Parathyroid adenoma (tissue), 2 donors: ENCODE results near the gene PDE10A.
"Not testable (repeated sequence)": the region's sequence is repeated elsewhere in the genome, so short reads cannot be mapped to it uniquely, and the experiment has no call there.

Source experiments
- H2AFZ ChIP-seq: fragments of 300-600 bp; sonication (generic); one replicate; pipeline ENCODE4 v1.7.0; 2017; ENCODE audit warnings: antibody characterized with exemption, mild to moderate bottlenecking
- H3K27ac ChIP-seq: fragments of 300-600 bp; sonication (generic); one replicate; pipeline ENCODE4 v1.7.0; 2017
- H3K27me3 ChIP-seq: fragments of 300-600 bp; sonication (generic); one replicate; pipeline ENCODE4 v1.7.0; 2017; ENCODE audit warnings: low read length; ENCODE audit not compliant: control insufficient read depth, insufficient read depth
- H3K36me3 ChIP-seq: fragments of 300-600 bp; sonication (generic); one replicate; pipeline ENCODE4 v1.7.0; 2017; ENCODE audit warnings: low read length; ENCODE audit not compliant: control insufficient read depth, insufficient read depth
- H3K4me1 ChIP-seq: fragments of 300-600 bp; sonication (generic); one replicate; pipeline ENCODE4 v1.7.0; 2017; ENCODE audit warnings: control low read depth
- H3K4me2 ChIP-seq: fragments of 300-600 bp; sonication (generic); one replicate; pipeline ENCODE4 v1.7.0; 2017; ENCODE audit warnings: low read length
- H3K4me3 ChIP-seq: fragments of 300-600 bp; sonication (generic); one replicate; pipeline ENCODE4 v1.7.0; 2017; ENCODE audit warnings: low read depth, low read length
- H3K79me2 ChIP-seq: fragments of 300-600 bp; sonication (generic); one replicate; pipeline ENCODE4 v1.7.0; 2017; ENCODE audit warnings: control low read depth
- H3K9ac ChIP-seq: fragments of 300-600 bp; sonication (generic); one replicate; pipeline ENCODE4 v1.7.0; 2017; ENCODE audit warnings: mild to moderate bottlenecking
- H3K9me3 ChIP-seq: fragments of 300-600 bp; sonication (generic); one replicate; pipeline ENCODE4 v1.7.0; 2017; ENCODE audit warnings: low read length; ENCODE audit not compliant: control insufficient read depth
- TF ChIP-seq, protein P1 (sequence below): fragments of 300-600 bp; sonication (generic); IDR thresholded peaks from one replicate; pipeline ENCODE4 v1.7.0; 2017; ENCODE audit warnings: antibody characterized with exemption, mild to moderate bottlenecking
- donor health status: primary hyperparathyroidism.

The PDE10A gene

DNA sequence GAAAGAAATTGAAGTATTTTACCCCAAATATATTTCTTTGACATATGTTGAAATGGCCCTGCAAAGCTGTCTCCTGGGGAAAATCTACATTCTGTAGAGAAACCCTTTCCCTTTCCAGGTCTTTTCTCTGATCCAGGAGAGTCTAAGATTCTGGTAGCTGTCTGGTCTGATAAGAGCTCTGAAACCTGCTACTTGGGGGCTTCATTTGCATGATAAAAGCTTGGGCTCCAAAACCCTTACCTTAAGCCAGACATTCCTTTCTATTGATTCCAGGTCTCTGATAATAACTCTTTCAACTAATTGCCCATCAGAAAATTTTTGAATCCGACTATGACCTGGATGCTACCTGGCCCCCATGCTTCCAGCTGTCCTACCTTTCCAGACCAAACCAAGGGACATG lies 184.5 kb downstream of the PDE10A start:
- Histone ChIP-seq H3K27me3 (no peaks in the 10 kb centered on the region), H3K4me3 (no peak overlapping the region), H3K9ac (no peak overlapping the region), H3K79me2 (no peaks in the 10 kb centered on the region), H3K36me3 (no peaks in the 10 kb centered on the region), H2AFZ (no peak overlapping the region), H3K4me1 (no peaks in the 10 kb centered on the region), H3K4me2 (no peak overlapping the region), H3K9me3 (no peaks in the 10 kb centered on the region), H3K27ac (no peak overlapping the region)
- TF ChIP-seq, protein P1, sequence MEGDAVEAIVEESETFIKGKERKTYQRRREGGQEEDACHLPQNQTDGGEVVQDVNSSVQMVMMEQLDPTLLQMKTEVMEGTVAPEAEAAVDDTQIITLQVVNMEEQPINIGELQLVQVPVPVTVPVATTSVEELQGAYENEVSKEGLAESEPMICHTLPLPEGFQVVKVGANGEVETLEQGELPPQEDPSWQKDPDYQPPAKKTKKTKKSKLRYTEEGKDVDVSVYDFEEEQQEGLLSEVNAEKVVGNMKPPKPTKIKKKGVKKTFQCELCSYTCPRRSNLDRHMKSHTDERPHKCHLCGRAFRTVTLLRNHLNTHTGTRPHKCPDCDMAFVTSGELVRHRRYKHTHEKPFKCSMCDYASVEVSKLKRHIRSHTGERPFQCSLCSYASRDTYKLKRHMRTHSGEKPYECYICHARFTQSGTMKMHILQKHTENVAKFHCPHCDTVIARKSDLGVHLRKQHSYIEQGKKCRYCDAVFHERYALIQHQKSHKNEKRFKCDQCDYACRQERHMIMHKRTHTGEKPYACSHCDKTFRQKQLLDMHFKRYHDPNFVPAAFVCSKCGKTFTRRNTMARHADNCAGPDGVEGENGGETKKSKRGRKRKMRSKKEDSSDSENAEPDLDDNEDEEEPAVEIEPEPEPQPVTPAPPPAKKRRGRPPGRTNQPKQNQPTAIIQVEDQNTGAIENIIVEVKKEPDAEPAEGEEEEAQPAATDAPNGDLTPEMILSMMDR: no peak

DNA sequence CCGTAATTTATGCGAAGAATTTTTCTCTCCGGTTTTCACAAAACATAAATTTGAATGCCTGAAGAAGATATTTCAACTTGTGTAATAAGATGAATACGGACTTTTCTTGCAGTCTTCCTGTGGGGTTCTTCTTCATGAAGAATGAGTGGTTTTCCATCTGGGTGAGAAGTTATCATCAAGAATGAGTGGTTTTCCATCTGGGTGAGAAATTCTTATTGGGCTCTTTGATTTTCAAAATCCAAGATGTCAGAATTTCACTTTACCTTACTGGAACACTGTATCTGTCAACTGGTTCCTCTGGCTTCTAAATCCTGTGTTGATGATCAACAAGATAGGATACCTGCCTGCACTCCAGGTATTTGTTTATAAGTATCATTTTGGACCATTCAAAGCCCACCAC lies 193.6 kb downstream of the PDE10A start:
- no peak overlapping the region for H3K27ac ChIP-seq
- no peaks in the 10 kb centered on the region for H3K27me3 ChIP-seq
- no peaks in the 10 kb centered on the region for H3K9me3 ChIP-seq
- no peak overlapping the region for H3K4me2 ChIP-seq
- H3K79me2 ChIP-seq: no peaks in the 10 kb centered on the region
- H3K36me3 ChIP-seq: no peaks in the 10 kb centered on the region
- TF ChIP-seq, protein P1: no peak
- H2AFZ ChIP-seq: no peak overlapping the region
- H3K4me3 ChIP-seq: no peak overlapping the region
- no peaks in the 10 kb centered on the region for H3K4me1 ChIP-seq
- H3K9ac ChIP-seq: no peak overlapping the region

DNA sequence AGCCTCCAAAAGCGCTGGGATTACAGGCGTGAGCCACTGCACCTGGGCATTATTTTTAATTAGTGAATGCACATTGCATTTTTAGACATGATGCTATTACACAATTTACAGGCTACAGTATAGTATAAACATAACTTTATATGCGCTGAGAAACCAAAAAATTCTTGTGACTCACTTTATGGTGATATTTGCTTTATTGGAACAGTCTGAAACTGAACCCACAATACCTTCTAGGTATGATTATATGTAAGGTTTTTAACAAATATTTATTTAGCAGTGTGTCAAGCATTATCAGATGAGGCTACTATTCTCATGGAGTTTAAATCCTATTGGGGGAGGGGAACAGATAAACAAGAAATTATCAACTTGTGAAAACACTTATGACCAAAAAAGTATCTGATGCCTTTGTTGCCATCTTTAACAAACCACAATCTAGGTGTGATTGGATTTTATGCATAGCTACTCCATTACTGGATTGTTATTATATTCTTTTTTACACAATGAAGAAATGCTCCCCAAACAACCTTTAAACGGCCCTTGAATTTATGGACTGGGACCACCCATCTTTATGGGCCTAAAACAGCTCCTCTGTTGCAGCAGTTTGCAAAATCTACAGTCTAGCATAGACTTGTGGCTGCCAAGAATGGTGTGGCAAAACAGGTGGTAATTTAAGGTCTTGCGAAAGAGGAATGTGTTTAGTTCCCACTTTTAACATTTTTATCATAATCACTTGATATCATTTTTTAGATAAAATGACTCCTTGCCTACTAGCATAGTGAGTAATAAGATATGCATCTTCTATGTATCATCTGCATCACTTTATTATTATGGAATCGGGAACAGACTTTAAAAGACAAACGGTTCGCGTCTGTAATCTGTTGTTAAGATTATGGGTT lies 194.5 kb downstream of the PDE10A start:
- TF ChIP-seq, protein P1: no peak
- Histone ChIP-seq H3K79me2 (no peaks in the 10 kb centered on the region), H3K27me3 (no peaks in the 10 kb centered on the region), H3K4me3 (no peak overlapping the region), H3K9ac (no peak overlapping the region), H3K36me3 (no peaks in the 10 kb centered on the region), H3K4me1 (no peaks in the 10 kb centered on the region), H2AFZ (no peak overlapping the region), H3K27ac (no peak overlapping the region), H3K9me3 (no peaks in the 10 kb centered on the region), H3K4me2 (no peak overlapping the region)

DNA sequence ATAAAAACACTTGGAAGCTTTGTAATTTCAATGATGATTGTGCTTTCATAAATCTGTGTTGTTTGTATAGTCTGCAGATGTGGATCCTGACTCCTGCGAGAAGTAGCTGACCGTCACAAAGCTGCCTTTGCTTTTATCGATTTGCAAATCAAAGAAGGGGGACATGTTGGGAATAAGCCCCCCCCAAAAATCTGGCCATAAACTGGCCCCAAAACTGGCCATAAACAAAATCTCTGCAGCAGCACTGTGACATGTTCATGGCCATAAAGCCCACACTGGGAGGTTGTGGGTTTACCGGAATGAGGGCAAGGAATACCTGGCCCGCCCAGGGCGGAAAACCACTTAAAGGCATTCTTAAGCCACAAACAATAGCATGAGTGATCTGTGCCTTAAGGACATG lies 199.5 kb downstream of the PDE10A start:
- not testable (repeated sequence) for H3K4me3 ChIP-seq, H3K27me3 ChIP-seq, H2AFZ ChIP-seq, H3K9me3 ChIP-seq, H3K36me3 ChIP-seq, H3K4me1 ChIP-seq, H3K4me2 ChIP-seq, H3K27ac ChIP-seq, H3K9ac ChIP-seq, H3K79me2 ChIP-seq

DNA sequence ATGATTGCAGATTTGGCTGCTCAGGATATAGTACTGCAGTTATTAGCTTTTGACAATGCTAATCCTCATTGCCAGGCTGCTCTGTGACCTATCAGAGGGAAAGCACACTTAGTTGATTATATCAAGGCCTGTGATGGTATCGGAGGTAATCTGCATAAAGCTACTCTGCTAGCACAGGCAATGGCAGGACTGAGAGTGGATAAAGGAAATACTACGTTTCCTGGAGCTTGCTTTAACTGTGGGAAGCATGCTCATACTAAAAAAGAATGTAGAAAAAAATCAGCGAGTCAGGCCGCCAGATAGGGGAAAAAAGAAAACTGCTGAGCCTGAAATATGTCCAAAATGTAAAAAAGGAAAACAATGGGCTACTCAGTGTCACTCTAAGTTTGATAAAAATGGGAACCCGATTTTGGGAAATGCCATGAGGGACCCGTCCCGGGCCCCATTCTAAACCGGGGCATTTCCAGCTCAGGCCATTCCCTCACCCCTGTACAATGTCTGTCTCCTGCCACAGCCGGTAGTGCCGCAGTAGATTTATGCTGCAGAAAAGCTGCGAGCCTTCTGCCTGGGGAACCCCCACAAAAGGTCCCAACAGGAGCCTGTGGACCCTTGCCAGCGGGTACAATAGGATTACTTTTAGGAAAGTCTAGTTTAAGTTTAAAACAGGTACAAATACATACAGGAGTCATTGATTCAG lies 203.3 kb downstream of the PDE10A start:
- not testable (repeated sequence) for H3K79me2 ChIP-seq, H3K27ac ChIP-seq, H3K4me2 ChIP-seq, H3K4me1 ChIP-seq, H3K36me3 ChIP-seq, H2AFZ ChIP-seq, H3K27me3 ChIP-seq, H3K9ac ChIP-seq, H3K4me3 ChIP-seq, H3K9me3 ChIP-seq
